Stimulated activated CD8-positive, alpha-beta memory T cell treated with anti-CD3 and anti-CD28 coated beads, Interleukin-15, amount 100 ng/mL, for 24 hours (primary cell): ENCODE data around the gene NRG2.

Experiments used
- DNase-seq: peaks from one replicate; pipeline ENCODE4 v3.0.0-alpha.2; 2020; ENCODE audit warnings: low read depth

NRG2 gene

DNA sequence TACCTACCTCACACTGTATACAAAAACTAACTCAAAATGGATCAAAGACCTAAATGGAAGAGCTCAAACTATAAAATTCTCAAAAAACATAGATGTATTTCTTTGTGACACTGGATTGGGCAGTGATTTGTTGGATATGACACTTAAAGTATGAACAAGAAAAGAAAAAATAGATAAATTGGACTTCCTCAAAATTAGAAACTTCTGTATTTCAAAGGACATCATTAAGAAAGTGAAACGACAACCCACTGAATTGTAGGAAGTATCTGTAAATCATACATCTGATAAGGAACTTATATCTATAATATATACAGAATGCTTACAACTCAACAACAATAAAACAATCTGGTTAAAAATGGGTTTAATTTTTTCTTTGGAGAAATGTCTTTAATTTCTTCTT is 96.7 kb downstream of the NRG2 start:
- no peak for DNase-seq

DNA sequence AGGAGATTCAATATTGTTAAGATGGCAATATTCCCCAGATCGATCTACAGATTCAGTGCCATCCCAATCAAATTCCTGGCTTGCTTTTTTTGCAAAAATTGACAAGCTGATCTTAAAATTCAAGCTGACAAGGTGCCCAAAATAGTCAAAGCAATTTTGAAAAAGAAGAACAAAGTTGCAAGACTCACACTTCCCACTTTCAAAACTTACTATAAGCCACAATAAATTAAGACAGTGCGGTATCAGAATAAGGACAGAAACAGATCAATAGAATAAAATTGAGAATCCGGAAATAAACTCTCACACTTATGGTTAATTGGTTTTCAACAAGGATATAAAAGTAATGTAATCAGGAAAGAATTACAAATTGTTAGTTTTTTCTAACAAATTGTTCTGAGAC is 97.1 kb downstream of the NRG2 start:
- DNase-seq, result no peak

- DNase-seq, result no peak
Measured at GRCh38 chr5:139942243-139942642, 100.9 kb downstream of the NRG2 start.

GRCh38 chr5:139930406-139930805 is 112.7 kb downstream of the NRG2 start:
- DNase-seq, result no peak

GRCh38 chr5:139926797-139927503 is 116.1 kb downstream of the NRG2 start:
- no peak for DNase-seq

DNA sequence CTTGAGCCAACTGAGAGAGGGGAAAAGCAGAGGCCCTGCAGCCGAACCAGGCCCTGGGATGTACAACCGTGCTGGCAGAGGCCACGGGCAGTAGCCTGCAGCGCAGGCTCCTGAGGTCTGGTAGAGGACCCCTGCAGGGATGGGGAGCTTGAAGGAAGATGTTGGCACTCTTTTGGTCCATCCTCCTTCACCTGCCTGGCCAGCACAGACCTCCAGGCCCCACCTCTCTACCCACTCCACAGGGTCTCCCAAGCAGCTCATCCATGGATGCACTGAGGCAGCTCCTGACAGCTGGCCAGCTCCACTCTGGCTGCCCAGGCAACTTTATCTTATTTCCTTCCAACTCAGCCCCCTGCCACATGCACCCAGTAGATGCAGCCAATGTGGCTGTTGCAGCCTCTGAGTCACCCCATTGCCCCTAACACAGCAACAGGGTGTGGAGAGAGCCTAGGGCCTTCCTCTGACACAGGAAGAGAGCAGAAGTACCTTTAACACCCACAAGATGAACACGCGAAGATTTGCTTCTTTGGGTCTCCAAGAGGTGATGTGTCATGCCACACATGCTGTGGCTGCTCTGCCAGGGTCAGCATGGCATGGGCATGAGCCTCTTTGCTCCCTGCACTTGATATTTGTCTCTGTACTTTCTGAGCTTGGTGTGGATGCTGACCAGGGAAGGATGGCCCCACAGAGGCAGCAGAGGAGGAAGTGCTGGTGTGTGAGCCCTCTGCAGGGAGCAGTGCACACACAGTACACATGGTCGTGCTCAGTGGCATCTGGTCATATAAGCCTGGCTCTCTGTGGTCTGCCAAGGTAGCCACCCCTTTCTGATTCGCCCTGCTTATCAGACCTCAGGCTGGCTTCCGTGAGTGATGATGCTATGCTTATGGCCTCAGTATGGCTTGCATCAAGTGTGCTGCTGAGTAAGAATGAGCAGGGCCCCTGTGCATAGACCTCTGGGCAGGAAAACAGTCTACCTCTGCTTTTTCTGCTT is 117.2 kb downstream of the NRG2 start:
- no peak for DNase-seq

DNA sequence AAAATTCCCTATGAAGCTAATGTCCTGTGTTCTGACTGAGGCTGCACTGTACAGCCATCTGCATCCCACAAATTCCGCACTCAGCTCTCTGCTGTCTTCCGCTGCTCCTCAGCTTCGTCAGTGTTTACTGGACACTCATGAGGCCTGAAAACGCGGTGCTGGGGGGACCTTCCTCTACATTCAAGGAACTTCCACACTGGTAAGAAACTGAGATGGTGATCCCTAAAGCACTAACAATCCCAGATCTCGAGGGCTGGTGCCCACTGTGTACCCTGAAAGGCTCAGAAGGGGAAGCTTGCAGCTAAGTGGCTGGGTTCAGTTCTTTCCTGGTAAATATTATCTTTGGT is 117.9 kb downstream of the NRG2 start:
- no peak for DNase-seq

- no peak for DNase-seq
Measured at GRCh38 chr5:139924294-139925215, 118.5 kb downstream of the NRG2 start.

DNA sequence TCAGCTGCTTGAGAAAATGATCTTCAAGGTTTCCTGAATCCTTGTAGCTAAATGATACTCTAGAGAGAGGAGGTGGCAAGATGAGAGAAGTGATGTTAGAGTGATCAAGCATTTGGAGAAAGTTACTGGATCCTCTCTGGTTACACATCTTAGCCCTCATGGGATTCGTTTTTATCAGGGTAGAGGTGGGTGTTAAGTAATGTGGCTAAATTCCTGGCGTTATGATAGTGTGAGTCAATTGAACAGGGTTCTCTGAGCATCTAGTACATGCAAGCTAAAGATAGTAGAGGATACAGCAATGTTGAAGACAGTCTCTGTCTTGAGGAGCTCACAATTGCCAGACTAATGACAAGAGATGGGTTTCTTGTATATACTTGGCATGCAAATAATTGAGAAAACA is 123.8 kb downstream of the NRG2 start:
- DNase-seq, result no peak

- no peak for DNase-seq
Measured at GRCh38 chr5:139915834-139916233, 127.3 kb downstream of the NRG2 start.

- no peak for DNase-seq
Measured at GRCh38 chr5:139915266-139915665, 127.8 kb downstream of the NRG2 start.

DNA sequence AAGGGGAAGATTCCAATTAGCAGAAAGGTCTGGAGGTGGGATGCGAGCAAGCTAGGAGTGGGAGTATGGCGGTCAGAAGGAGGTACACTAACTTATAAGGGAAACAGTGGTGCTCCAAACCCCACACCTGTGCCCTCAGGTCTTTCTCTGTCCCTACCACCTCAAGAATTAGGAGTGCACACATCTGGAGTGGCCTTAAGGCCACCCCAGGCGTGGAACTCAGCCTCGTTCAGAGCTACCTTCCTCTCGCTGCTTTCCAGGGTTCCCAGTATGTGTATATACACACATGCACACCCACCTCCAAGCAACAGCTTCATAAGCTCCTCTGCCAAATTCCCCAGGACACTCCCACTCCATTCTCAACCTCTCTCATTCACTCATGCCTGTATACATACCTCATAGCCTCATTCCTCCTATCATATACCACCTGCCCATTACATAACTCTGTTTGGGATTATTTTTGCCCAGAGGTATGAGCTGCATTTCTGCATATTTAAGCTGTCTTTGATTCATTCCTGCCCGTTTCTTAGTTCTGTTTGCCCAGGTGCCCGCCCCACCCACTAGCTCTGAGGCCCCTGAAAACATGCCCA is 128.8 kb downstream of the NRG2 start:
- no peak for DNase-seq

DNA sequence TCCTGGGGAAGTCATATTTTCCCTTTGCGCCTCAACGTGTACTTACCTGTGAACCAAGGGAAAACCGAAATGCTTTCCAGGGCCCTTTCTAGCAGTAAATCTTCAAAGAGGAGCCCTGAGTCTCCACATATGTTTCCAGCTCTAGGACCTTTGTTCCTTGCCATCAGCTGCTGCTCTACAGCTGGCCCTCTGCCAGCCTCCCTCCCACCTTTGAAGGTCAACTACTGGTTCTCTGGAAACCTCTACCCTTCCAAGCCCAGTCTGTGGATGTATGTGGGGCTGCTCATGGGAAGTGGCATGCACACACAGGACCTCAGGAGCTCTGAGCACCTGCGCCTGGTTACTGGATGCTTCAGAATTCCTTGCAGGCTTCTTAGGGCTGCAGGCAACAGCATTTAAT is 130.3 kb downstream of the NRG2 start:
- no peak for DNase-seq

- DNase-seq, result no peak
Measured at GRCh38 chr5:139912158-139912557, 130.9 kb downstream of the NRG2 start.

GRCh38 chr5:139911425-139912120 is 131.5 kb downstream of the NRG2 start:
- no peak for DNase-seq

- DNase-seq, result no peak
Measured at GRCh38 chr5:139910901-139911300, 132.2 kb downstream of the NRG2 start.

DNA sequence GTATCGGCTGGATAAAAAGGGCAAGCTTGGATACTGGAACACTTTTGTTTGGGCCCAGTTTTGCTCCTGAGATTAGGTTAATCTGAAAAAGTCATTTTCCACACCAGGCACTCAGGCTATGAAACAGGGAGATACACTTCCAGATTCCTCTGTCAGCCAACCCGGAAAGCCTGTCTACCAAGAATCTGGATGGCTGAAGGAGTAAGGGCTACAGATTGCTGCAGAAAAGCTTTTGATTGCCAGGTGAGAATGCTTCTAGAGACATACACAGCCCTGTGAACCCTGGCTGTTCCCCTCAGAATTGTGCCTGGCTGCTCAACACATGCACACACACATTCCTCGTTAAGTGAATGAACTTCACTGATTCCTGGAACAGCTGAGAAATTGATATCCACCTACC is 133.1 kb downstream of the NRG2 start:
- no peak for DNase-seq

DNA sequence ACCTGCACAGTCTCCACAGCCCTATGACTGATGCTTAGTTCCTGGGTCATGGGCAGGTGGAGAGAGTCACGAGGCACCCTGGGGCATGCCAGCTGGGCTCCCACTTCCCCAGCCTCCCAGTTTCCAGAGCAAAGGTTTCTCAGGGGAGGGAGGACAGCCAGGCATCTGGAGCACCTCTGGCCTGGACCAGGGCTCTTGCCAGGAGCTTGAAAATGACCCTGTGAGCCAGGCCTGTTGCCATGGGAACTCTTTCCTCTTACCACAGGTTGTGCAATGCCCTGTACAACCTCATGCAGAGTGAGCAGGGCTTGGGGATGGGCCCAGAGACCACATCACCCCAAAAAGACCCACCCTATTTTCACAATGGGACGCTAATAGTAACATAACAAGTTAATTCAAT is 134.3 kb downstream of the NRG2 start:
- no peak for DNase-seq

- no peak for DNase-seq
Measured at GRCh38 chr5:139906661-139907060, 136.4 kb downstream of the NRG2 start.

DNA sequence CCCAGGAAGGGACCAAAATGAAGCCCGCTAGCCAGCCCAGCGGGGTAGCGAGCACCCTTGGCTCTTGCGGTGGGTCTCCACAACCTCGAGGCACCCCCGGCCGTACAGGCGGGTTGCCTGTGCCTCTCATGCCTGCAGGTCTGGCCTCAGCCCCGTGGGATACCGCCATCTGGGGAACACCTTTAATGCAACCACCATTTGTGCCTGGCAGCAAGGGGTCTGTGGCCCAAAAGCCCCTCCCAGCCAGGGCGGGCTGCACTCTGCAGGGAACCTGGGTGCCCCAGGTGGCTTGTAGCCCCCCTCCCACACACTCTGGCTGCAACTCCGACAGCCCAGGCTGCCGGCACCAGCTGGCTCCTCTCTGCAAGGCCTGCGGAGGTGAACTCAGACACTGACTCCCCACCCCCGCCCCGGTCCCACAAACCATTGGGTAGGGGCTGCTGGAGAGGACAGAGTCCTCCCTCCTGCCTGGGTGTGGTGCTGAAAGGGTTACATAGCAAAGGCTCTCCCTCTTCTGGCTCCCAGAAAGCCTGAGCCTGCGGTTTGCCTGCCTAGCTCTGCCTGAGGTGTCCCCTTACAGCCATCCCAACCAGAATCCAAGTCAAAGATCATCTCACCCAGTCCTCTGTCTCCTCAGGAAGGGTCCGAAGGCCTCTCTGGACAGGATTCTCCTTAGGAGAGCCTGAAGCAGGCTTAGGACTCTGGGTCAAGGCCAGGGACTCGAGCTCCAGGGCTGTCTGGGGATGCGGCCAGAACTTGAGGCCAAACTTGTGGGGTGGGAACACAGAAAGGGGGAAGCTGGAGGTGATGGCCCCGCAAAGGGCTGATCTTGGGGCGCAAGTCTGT is 138.1 kb downstream of the NRG2 start:
- no peak for DNase-seq

- no peak for DNase-seq
Measured at GRCh38 chr5:139904566-139904815, 138.6 kb downstream of the NRG2 start.
